HepG2 (cell line): ENCODE data around the gene TFF2. TPM values are rescaled to one million over a fixed set of nuclear protein-coding genes. Genes with fewer than 3 reads are reported as not detected.

Experiments
- AGO2 ChIP-seq: fragments of 200-400 bp; formaldehyde crosslinking; optimal IDR thresholded peaks from 2 replicates; pipeline ENCODE3; 2017; ENCODE audit warnings: mild to moderate bottlenecking, low read depth, low read length, moderate library complexity
- ATF7 ChIP-seq, 2 experiments: fragments of 450-650 bp in 1 of 2; sonication (generic) in 1 of 2; formaldehyde crosslinking in 1 of 2; IDR thresholded peaks; 2 replicates each; pipeline versions ENCODE4 v1.4.0 to v1.6.1; 2016 to 2020; ENCODE audit warnings: antibody characterized with exemption in 1 of 2, mild to moderate bottlenecking in 1 of 2, missing genetic modification reagents in 1 of 2
- CSRNP1 ChIP-seq: sonication (generic); formaldehyde crosslinking; IDR thresholded peaks from 2 replicates; pipeline ENCODE4 v1.8.1; 2023; ENCODE audit warnings: mild to moderate bottlenecking, missing genetic modification reagents
- DDIT3 ChIP-seq: sonication (generic); formaldehyde crosslinking; IDR thresholded peaks from 2 replicates; pipeline ENCODE4 v1.4.0; 2020; ENCODE audit warnings: mild to moderate bottlenecking, missing genetic modification reagents
- GPN1 ChIP-seq: sonication (generic); formaldehyde crosslinking; IDR thresholded peaks from 2 replicates; pipeline ENCODE4 v1.5.1; 2020; ENCODE audit warnings: missing genetic modification reagents, borderline replicate concordance
- KLF6 ChIP-seq: IDR thresholded peaks from 2 replicates; pipeline ENCODE4 v1.8.0; 2016; ENCODE audit warnings: missing biosample characterization, missing genetic modification reagents
- MBNL3 ChIP-seq: fragments of 250-450 bp; sonication (Bioruptor Pico); conservative IDR thresholded peaks from 2 replicates; pipeline ENCODE4 v1.8.0; 2022; ENCODE audit warnings: mild to moderate bottlenecking, inconsistent platforms
- MEIS2 ChIP-seq: sonication (generic); formaldehyde crosslinking; IDR thresholded peaks from 2 replicates; pipeline ENCODE4 v1.9.0; 2021; ENCODE audit warnings: mild to moderate bottlenecking, missing genetic modification reagents
- MIER2 ChIP-seq: IDR thresholded peaks from 2 replicates; pipeline ENCODE4 v1.6.1; 2016; ENCODE audit warnings: missing biosample characterization, missing genetic modification reagents
- SALL1 ChIP-seq: sonication (generic); formaldehyde crosslinking; IDR thresholded peaks from 2 replicates; pipeline ENCODE4 v1.8.0; 2022; ENCODE audit warnings: mild to moderate bottlenecking, missing genetic modification reagents
- SMAD1 ChIP-seq: sonication (generic); formaldehyde crosslinking; IDR thresholded peaks from 2 replicates; pipeline ENCODE4 v1.4.0; 2020; ENCODE audit warnings: missing genetic modification reagents, low read depth, mild to moderate bottlenecking, borderline replicate concordance
- SMARCC2 ChIP-seq: fragments of 450-650 bp; IDR thresholded peaks from 2 replicates; pipeline ENCODE4 v1.6.1; 2017; ENCODE audit warnings: antibody characterized with exemption, mild to moderate bottlenecking
- TCF7 ChIP-seq: sonication (generic); IDR thresholded peaks from 2 replicates; pipeline ENCODE4 v1.6.1; 2016; ENCODE audit warnings: antibody characterized with exemption, low read depth
- TCF7L2 ChIP-seq: IDR thresholded peaks from 2 replicates; pipeline ENCODE4 v1.6.1; 2011; ENCODE audit warnings: mild to moderate bottlenecking, low read depth, low read length, moderate library complexity
- TSC22D2 ChIP-seq: sonication (generic); formaldehyde crosslinking; IDR thresholded peaks from 2 replicates; pipeline ENCODE4 v1.5.1; 2020; ENCODE audit warnings: missing genetic modification reagents, mild to moderate bottlenecking, borderline replicate concordance
- XBP1 ChIP-seq: sonication (generic); formaldehyde crosslinking; IDR thresholded peaks from 2 replicates; pipeline ENCODE4 v1.5.0; 2020; ENCODE audit warnings: missing genetic modification reagents
- ZBTB46 ChIP-seq: sonication (generic); formaldehyde crosslinking; IDR thresholded peaks from 2 replicates; pipeline ENCODE4 v1.4.0; 2020; ENCODE audit warnings: mild to moderate bottlenecking, missing genetic modification reagents, borderline replicate concordance
- ZNF280B ChIP-seq: sonication (generic); formaldehyde crosslinking; IDR thresholded peaks from 2 replicates; pipeline ENCODE4 v1.5.0; 2020; ENCODE audit warnings: missing genetic modification reagents, mild to moderate bottlenecking, borderline replicate concordance
- ZNF446 ChIP-seq: sonication (generic); formaldehyde crosslinking; IDR thresholded peaks from 2 replicates; pipeline ENCODE4 v1.5.0; 2020; ENCODE audit warnings: mild to moderate bottlenecking, missing genetic modification reagents
- ZNF556 ChIP-seq: sonication (generic); formaldehyde crosslinking; IDR thresholded peaks from 2 replicates; pipeline ENCODE4 v1.4.0; 2020; ENCODE audit warnings: mild to moderate bottlenecking, missing genetic modification reagents, borderline replicate concordance
- ZNF660 ChIP-seq: sonication (generic); formaldehyde crosslinking; IDR thresholded peaks from 2 replicates; pipeline ENCODE4 v1.5.1; 2020; ENCODE audit warnings: mild to moderate bottlenecking, low read depth, missing genetic modification reagents, borderline replicate concordance
- ZNF841 ChIP-seq: sonication (generic); formaldehyde crosslinking; IDR thresholded peaks from 2 replicates; pipeline ENCODE4 v1.8.1; 2023; ENCODE audit warnings: missing genetic modification reagents, borderline replicate concordance
- ZNF850 ChIP-seq: sonication (generic); formaldehyde crosslinking; conservative IDR thresholded peaks from 2 replicates; pipeline ENCODE4 v1.9.0; 2021; ENCODE audit warnings: mild to moderate bottlenecking, missing genetic modification reagents
- polyA plus RNA-seq, 8 experiments: library from polyadenylated mRNA; depleted of rRNA in 3 of 8; stranded (reverse) in 7 of 8; unstranded in 1 of 8; fragments of >200 nt; fragmentation: Illumina TruSeq in 4 of 8; extraction: Trizol in 4 of 8; gene quantifications; 2 replicates each; pipeline versions ENCODE4 v1.2.1 to v1.2.3, GENCODE V29; 2011 to 2016; ENCODE audit warnings: low read depth in 4 of 8, missing spikeins in 1 of 8, mixed read lengths in 1 of 8; ENCODE audit not compliant: insufficient read depth in 1 of 8
- total RNA-seq, 5 experiments: library from RNA; depleted of rRNA; stranded (reverse); fragments of >200 nt; fragmentation: Illumina TruSeq; extraction: Trizol; gene quantifications; 2 replicates each; pipeline ENCODE4 v1.2.3, GENCODE V29; 2016; ENCODE audit warnings: low read depth in 1 of 5

TFF2 gene
- total and polyA plus RNA-seq, 2 of the 13 experiments (the other 11 are each of a cell fraction or from before 2014, with no cell fraction given): 1.5 TPM; not detected in 1

- TF ChIP-seq MEIS2 (CRISPR knock-in tag): no peak; the same call in 1 of the 2 replicates
- TF ChIP-seq AGO2: no peak
- TF ChIP-seq ZNF280B (CRISPR knock-in tag): no peak
- no peak for TF ChIP-seq SMARCC2
- no peak; the same call in 1 of the 2 replicates for TF ChIP-seq TSC22D2 (CRISPR knock-in tag)
- TF ChIP-seq ZNF841 (CRISPR knock-in tag): no peak
- peak; percentile 91 for TF ChIP-seq TCF7
- no peak for TF ChIP-seq MBNL3 (CRISPR knock-in tag)
- TF ChIP-seq TCF7L2: no peak
- TF ChIP-seq ZNF850 (CRISPR knock-in tag): no peak
- TF ChIP-seq KLF6 (CRISPR knock-in tag): no peak
- TF ChIP-seq XBP1: no peak
- TF ChIP-seq ZNF446: no peak
- TF ChIP-seq SALL1 (CRISPR knock-in tag): peak; percentile 98
- TF ChIP-seq ATF7 (IDR thresholded peaks at IDR 0.05): no peak
- TF ChIP-seq ATF7 (CRISPR knock-in tag; IDR thresholded peaks at IDR 0.05): peak; percentile 75; the same call in 1 of the 2 replicates
- TF ChIP-seq ZBTB46 (CRISPR knock-in tag): no peak
- TF ChIP-seq SMAD1: no peak
- no peak for TF ChIP-seq ZNF660 (CRISPR knock-in tag)
- TF ChIP-seq GPN1 (CRISPR knock-in tag): no peak
- TF ChIP-seq DDIT3 (CRISPR knock-in tag): no peak
- 0 out of 2 replicates have a peak, but pooled peaks have one; percentile 32 for TF ChIP-seq CSRNP1
- no peak; the same call in 1 of the 2 replicates for TF ChIP-seq ZNF556 (CRISPR knock-in tag)
- TF ChIP-seq MIER2 (CRISPR knock-in tag): peak; percentile 60; the same call in 1 of the 2 replicates
Measured at GRCh38 chr21:42386034-42386591, 35.3 kb upstream of the TFF2 start (continued).
